Loucy (cell line): Measurements from ENCODE around the gene PXT1.

Experiments used
- CTCF ChIP-seq: fragments of 200-600 bp; sonication (generic); conservative IDR thresholded peaks from 2 replicates; pipeline ENCODE4 v1.5.1; 2014; ENCODE audit warnings: mild to moderate bottlenecking, antibody characterized with exemption, low read length
- EZH2phosphoT487 ChIP-seq: fragments of 200-600 bp; IDR thresholded peaks from 2 replicates; pipeline ENCODE4 v1.6.1; 2018; ENCODE audit warnings: antibody characterized with exemption, mild to moderate bottlenecking, moderate library complexity, borderline replicate concordance

- TF ChIP-seq CTCF (no peak), EZH2phosphoT487 (no peak)
Observed at GRCh38 chr6:36469946-36470345, 27.3 kb upstream of the PXT1 start.
